Activated CD8-positive, alpha-beta memory T cell treated with anti-CD3 and anti-CD28 coated beads, Interleukin-2, amount 10 ng/mL, durations not matched to agents 7 days and 5 days (primary cell): ENCODE measurements around the gene TOP3B. TPM values are rescaled to one million over a fixed set of nuclear protein-coding genes. Genes with fewer than 3 reads are reported as not detected.

ENCODE experiments used
- ATAC-seq: fragments of 150-1000 bp; cut with Tn5 transposase; one replicate; pipeline ENCODE4 v1.10.0; 2021; ENCODE audit warnings: moderate library complexity
- CTCF ChIA-PET: fragments of 350-600 bp; sonication (Branson Sonifier 250); formaldehyde crosslinking; loops from one replicate; lab custom pipeline; 2021; ENCODE audit warnings: antibody characterized with exemption; lab: Charles Lee
- DNase-seq: peaks from one replicate; pipeline ENCODE4 v3.0.0-alpha.2; 2020
- H3K27ac Mint-ChIP-seq: one replicate; pipeline ENCODE4 v1.8.0; 2021; ENCODE audit warnings: mild to moderate bottlenecking, mixed read lengths
- H3K27me3 Mint-ChIP-seq: one replicate; pipeline ENCODE4 v1.8.0; 2021; ENCODE audit warnings: mixed read lengths
- H3K36me3 Mint-ChIP-seq: one replicate; pipeline ENCODE4 v1.8.0; 2021; ENCODE audit warnings: mild to moderate bottlenecking, mixed read lengths
- H3K4me1 Mint-ChIP-seq: one replicate; pipeline ENCODE4 v1.8.0; 2021; ENCODE audit warnings: mixed read lengths
- H3K4me3 Mint-ChIP-seq: one replicate; pipeline ENCODE4 v1.8.0; 2021; ENCODE audit warnings: mild to moderate bottlenecking, moderate library complexity, mixed read lengths
- H3K9me3 Mint-ChIP-seq: one replicate; pipeline ENCODE4 v1.8.0; 2022; ENCODE audit warnings: low read depth, mixed read lengths
- total RNA-seq, 2 experiments: library from RNA; stranded (reverse); gene quantifications; one replicate each; pipeline ENCODE4 v1.2.3, GENCODE V29; 2021

TOP3B gene
- total RNA-seq, 2 experiments from 2014 or later: 46.6 to 50.4 TPM

DNA sequence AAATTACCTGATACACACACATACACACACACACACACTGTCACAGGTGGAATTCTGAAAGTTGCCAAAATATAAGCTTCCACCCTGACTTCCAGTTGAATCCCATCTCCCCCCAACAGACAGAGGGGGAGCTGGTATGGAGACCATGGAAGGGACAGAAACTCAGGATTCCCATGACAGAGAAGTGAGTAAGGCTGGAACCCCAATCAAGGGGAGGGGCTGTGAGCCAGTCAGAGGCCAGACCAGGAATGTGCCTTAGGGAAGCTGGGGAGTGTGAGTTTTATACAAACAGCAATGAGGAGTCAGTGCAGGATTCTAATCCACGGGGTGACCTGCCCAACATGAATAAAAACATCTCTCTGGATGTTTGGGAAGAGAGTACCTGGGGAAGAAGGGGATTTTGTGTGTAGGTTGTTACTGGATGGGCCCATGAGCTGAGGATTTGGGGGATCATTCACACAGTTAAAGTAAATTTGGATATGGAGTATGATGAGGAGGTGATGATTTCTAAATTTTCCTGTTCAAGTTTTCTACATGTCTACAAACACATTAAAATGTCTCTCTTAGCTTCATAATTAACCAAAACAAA is 38.7 kb upstream of the TOP3B start:
- Mint-ChIP-seq H3K4me3 (no peak overlapping the region), H3K9me3 (no peaks in the 10 kb centered on the region), H3K4me1 (peaks cover 15% of the 10 kb centered on the region), H3K27me3 (peaks cover 10% of the 10 kb centered on the region), H3K27ac (no peak overlapping the region), H3K36me3 (no peaks in the 10 kb centered on the region)
- ATAC-seq (no peak), DNase-seq (no peak)
- CTCF ChIA-PET: no interaction called here

GRCh38 chr22:22020425-22020852 is 37.9 kb upstream of the TOP3B start:
- CTCF ChIA-PET: no interaction called here
- no peaks in the 10 kb centered on the region for H3K36me3 Mint-ChIP-seq
- ATAC-seq (no peak), DNase-seq (no peak)
- no peak overlapping the region for H3K4me3 Mint-ChIP-seq
- H3K9me3 Mint-ChIP-seq: no peaks in the 10 kb centered on the region
- peaks cover 15% of the 10 kb centered on the region for H3K4me1 Mint-ChIP-seq
- H3K27ac Mint-ChIP-seq: no peak overlapping the region
- H3K27me3 Mint-ChIP-seq: peaks cover 15% of the 10 kb centered on the region

DNA sequence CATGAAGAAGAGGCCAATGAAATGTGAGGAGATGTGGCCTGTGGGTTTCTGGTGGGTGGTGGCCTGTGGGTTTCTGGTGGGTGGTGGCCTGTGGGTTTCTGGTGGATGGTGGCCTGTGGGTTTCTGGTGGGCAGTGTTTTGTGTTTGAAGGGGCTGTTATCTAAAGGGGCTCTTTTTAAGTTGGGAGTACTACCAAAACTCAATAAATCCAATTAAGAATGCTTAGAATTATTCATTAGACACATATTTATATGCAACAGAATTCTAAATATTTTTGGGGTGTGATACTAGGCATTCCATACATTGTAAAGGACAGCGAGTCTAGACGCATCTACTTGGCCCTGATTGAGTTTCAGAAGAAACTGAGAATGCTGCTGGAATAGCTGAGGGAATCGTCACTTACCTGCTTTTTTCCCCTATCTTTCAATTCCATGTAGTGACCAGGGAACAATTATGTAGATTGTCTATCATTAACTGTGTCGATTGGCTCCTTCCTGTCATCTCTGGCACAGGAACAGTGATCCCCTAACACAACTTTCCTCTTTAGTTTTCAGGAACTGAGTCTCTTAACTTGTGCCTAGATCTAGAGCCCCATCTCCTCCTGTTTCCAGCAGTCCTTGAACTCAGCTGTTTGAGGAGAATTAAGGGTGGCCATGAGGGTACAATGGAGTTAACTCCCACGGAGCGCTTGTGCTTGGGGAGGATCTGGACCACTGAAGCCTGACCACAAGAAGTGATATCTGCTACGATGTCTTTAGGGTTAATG is 37.3 kb upstream of the TOP3B start:
- no peak overlapping the region for H3K4me3 Mint-ChIP-seq
- DNase-seq (no peak), ATAC-seq (no peak)
- H3K27me3 Mint-ChIP-seq: peaks cover 19% of the 10 kb centered on the region
- H3K9me3 Mint-ChIP-seq: no peaks in the 10 kb centered on the region
- no peaks in the 10 kb centered on the region for H3K36me3 Mint-ChIP-seq
- no peak overlapping the region for H3K27ac Mint-ChIP-seq
- peaks cover 15% of the 10 kb centered on the region for H3K4me1 Mint-ChIP-seq
- CTCF ChIA-PET: no interaction called here

DNA sequence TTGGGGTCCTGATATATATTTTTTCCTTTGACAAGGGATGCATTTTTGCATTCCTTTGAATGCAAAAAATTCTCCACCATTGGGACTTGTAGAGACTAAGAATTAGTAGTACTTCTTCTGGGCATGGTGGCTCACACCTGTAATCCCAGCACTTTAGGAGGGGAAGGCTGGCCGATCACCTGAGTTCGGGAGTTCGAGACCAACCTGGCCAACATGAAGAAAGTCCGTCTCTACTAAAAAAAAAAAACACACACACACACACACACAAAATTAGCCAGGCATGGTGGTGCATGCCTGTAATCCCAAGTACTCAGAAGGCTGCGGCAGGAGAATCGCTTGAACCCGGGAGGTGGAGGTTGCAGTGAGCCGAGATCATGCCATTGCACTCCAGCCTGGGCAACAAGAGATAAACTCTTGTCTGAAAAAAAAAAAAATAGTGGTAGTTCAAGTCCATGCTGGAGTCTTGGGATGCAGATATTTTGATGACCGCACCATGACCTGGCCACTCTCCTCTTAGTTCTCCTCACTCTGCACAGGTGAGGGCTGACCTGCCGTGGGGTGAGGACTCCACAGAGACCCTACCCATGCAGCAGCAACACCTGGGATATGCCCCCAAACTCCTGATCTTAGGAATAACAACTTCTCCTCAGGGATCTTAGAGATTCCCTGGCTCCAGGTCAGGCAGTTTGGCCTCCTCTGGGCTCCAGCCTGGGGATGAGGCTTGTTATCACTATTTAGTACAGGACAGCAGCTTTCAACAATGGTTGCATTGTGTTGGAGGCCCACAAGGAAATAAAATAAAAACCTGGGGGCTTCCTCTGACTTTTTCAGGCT is 36.5 kb upstream of the TOP3B start:
- Mint-ChIP-seq H3K27me3 (peaks cover 21% of the 10 kb centered on the region), H3K4me1 (peaks cover 15% of the 10 kb centered on the region), H3K4me3 (no peak overlapping the region), H3K36me3 (no peaks in the 10 kb centered on the region), H3K9me3 (no peaks in the 10 kb centered on the region), H3K27ac (no peak overlapping the region)
- CTCF ChIA-PET: no interaction called here
- no peak for ATAC-seq
- no peak for DNase-seq

- no peak overlapping the region for H3K4me3 Mint-ChIP-seq
- ATAC-seq (no peak), DNase-seq (no peak)
- H3K4me1 Mint-ChIP-seq: peaks cover 8% of the 10 kb centered on the region
- no peaks in the 10 kb centered on the region for H3K36me3 Mint-ChIP-seq
- peaks cover 3% of the 10 kb centered on the region for H3K9me3 Mint-ChIP-seq
- peaks cover 31% of the 10 kb centered on the region for H3K27me3 Mint-ChIP-seq
- CTCF ChIA-PET: no interaction called here
- no peak overlapping the region for H3K27ac Mint-ChIP-seq
These were observed 33.0 kb upstream of the TOP3B start for GRCh38 chr22:22015631-22016030.

- H3K9me3 Mint-ChIP-seq: peaks cover 3% of the 10 kb centered on the region
- peaks cover 6% of the 10 kb centered on the region for H3K4me1 Mint-ChIP-seq
- DNase-seq: no peak
- no peak overlapping the region for H3K4me3 Mint-ChIP-seq
- H3K36me3 Mint-ChIP-seq: no peaks in the 10 kb centered on the region
- no peak for ATAC-seq
- peaks cover 41% of the 10 kb centered on the region for H3K27me3 Mint-ChIP-seq
- CTCF ChIA-PET: no interaction called here
- H3K27ac Mint-ChIP-seq: no peak overlapping the region
These were observed 31.7 kb upstream of the TOP3B start for GRCh38 chr22:22014285-22014659.

GRCh38 chr22:22013559-22014284 is 31.1 kb upstream of the TOP3B start:
- H3K36me3 Mint-ChIP-seq: no peaks in the 10 kb centered on the region
- DNase-seq (no peak), ATAC-seq (no peak)
- H3K9me3 Mint-ChIP-seq: peaks cover 3% of the 10 kb centered on the region
- H3K4me3 Mint-ChIP-seq: no peak overlapping the region
- peaks cover 6% of the 10 kb centered on the region for H3K4me1 Mint-ChIP-seq
- H3K27me3 Mint-ChIP-seq: peaks cover 46% of the 10 kb centered on the region
- CTCF ChIA-PET: interaction anchor here (0.9 kb wide), 1 partner anchor 14 kb away, joined by 3 read pairs; no protein-coding TSS in a partner anchor
- H3K27ac Mint-ChIP-seq: no peak overlapping the region

GRCh38 chr22:22011964-22012363 is 29.4 kb upstream of the TOP3B start:
- H3K27me3 Mint-ChIP-seq: peaks cover 36% of the 10 kb centered on the region

GRCh38 chr22:22010358-22010757 is 27.8 kb upstream of the TOP3B start:
- no peak overlapping the region for H3K4me3 Mint-ChIP-seq
- DNase-seq (peak; percentile 5), ATAC-seq (no peak)
- H3K36me3 Mint-ChIP-seq: no peaks in the 10 kb centered on the region
- CTCF ChIA-PET: no interaction called here
- peaks cover 2% of the 10 kb centered on the region for H3K4me1 Mint-ChIP-seq
- H3K9me3 Mint-ChIP-seq: peaks cover 3% of the 10 kb centered on the region
- peaks cover 30% of the 10 kb centered on the region for H3K27me3 Mint-ChIP-seq
- H3K27ac Mint-ChIP-seq: no peak overlapping the region

More at GRCh38 chr22:22011964-22012363, 29.4 kb upstream of the TOP3B start:
- Mint-ChIP-seq H3K9me3 (peaks cover 3% of the 10 kb centered on the region), H3K27ac (no peak overlapping the region), H3K36me3 (no peaks in the 10 kb centered on the region), H3K4me3 (no peak overlapping the region), H3K4me1 (peaks cover 2% of the 10 kb centered on the region)
- ATAC-seq (no peak), DNase-seq (no peak)
- CTCF ChIA-PET: no interaction called here

DNA sequence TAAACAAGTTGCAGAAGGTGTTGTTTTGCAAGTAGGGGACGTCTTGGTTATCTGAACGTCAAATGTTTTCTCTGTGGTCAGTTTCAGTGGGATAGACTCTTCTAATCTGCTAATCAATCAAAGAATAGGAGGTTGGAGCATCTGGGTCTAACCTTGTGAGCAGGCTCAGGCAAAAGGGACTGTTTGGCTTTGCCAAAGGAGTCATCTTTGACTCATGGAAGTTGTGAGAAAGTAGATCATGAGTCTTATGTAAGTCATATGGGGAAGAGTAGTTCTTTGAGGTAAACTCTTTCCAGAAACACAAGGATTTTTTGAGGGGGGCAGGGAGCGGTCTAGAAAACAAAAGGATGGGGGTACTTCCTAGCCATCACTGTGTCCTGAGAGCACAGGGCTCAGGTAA is 27.1 kb upstream of the TOP3B start:
- H3K9me3 Mint-ChIP-seq: peaks cover 3% of the 10 kb centered on the region
- peaks cover 27% of the 10 kb centered on the region for H3K27me3 Mint-ChIP-seq
- H3K27ac Mint-ChIP-seq: no peak overlapping the region
- peaks cover 2% of the 10 kb centered on the region for H3K4me1 Mint-ChIP-seq
- H3K4me3 Mint-ChIP-seq: no peak overlapping the region
- ATAC-seq: no peak
- CTCF ChIA-PET: no interaction called here
- H3K36me3 Mint-ChIP-seq: no peaks in the 10 kb centered on the region
- no peak for DNase-seq

DNA sequence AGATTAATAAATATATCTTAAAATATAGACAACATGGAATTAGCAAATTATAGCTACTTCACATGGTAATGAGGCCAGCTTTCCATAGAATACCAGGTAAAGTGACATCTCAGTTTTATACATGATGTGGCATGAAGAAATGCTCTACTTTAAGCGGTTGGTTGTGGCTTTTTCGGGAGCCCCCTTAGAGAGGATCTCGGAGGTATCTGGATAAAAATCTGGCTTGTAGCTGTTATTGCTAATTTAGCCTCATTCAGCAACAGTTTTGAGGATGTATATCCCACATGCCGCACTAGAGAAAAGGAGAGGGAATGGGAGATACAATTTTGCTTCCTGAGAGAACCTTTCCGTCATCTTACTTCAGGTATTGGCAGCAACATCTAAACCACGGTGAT is 24.0 kb upstream of the TOP3B start:
- Mint-ChIP-seq H3K36me3 (no peaks in the 10 kb centered on the region), H3K4me3 (no peak overlapping the region), H3K27ac (no peak overlapping the region), H3K27me3 (peaks cover 32% of the 10 kb centered on the region), H3K9me3 (no peaks in the 10 kb centered on the region), H3K4me1 (peaks cover 2% of the 10 kb centered on the region)
- CTCF ChIA-PET: interaction anchor here (0.8 kb wide), 1 partner anchor 20 kb away, joined by 3 read pairs; no protein-coding TSS in a partner anchor
- ATAC-seq (no peak), DNase-seq (no peak)

GRCh38 chr22:22005945-22006595 is 23.5 kb upstream of the TOP3B start:
- ATAC-seq (no peak), DNase-seq (no peak)
- CTCF ChIA-PET: interaction anchor here (0.8 kb wide), 1 partner anchor 19 kb away, joined by 3 read pairs; no protein-coding TSS in a partner anchor
- peaks cover 2% of the 10 kb centered on the region for H3K4me1 Mint-ChIP-seq
- H3K36me3 Mint-ChIP-seq: no peaks in the 10 kb centered on the region
- H3K9me3 Mint-ChIP-seq: no peaks in the 10 kb centered on the region
- peaks cover 36% of the 10 kb centered on the region for H3K27me3 Mint-ChIP-seq
- no peak overlapping the region for H3K27ac Mint-ChIP-seq
- no peak overlapping the region for H3K4me3 Mint-ChIP-seq
